Fibroblast of lung (primary cell): ENCODE results near the gene DUSP5. TPM values are rescaled to one million over a fixed set of nuclear protein-coding genes. Genes with fewer than 3 reads are reported as not detected.
A peak's percentile ranks its signal among the peaks of the same experiment; 100 is the strongest.

ENCODE experiments used
- DNase-seq, 2 donors: peaks; one replicate each; pipeline versions ENCODE4 v3.0.0 to v3.0.0-alpha.2; 2010; ENCODE audit warnings: low read depth in 2 of 2
- H2AFZ ChIP-seq: 2 replicates; pipeline ENCODE4 v1.5.1; 2012; ENCODE audit warnings: low read length, control low read depth, inconsistent platforms
- H3K27ac ChIP-seq: 2 replicates; pipeline ENCODE4 v1.5.1; 2011; ENCODE audit warnings: low read length, control low read depth; ENCODE audit not compliant: insufficient read depth
- H3K27me3 ChIP-seq: 2 replicates; pipeline ENCODE4 v1.5.1; 2011; ENCODE audit warnings: mild to moderate bottlenecking, low read length; ENCODE audit not compliant: control insufficient read depth, insufficient read depth
- H3K36me3 ChIP-seq: 2 replicates; pipeline ENCODE4 v1.5.1; 2011; ENCODE audit warnings: low read length; ENCODE audit not compliant: control insufficient read depth, insufficient read depth
- H3K4me1 ChIP-seq: 2 replicates; pipeline ENCODE4 v1.5.1; 2011; ENCODE audit warnings: low read length; ENCODE audit not compliant: control insufficient read depth, insufficient read depth; ENCODE audit errors: extremely low read depth
- H3K4me2 ChIP-seq: 2 replicates; pipeline ENCODE4 v1.5.1; 2011; ENCODE audit warnings: low read length, control low read depth; ENCODE audit not compliant: insufficient read depth; ENCODE audit errors: extremely low read depth
- H3K4me3 ChIP-seq, 4 experiments: fragments of 200-600 bp in 1 of 4; sonication (generic) in 1 of 4; replicated peaks in 1 of 4; 2 replicates each; pipeline ENCODE4 v1.5.1; 2011 to 2016; ENCODE audit warnings: low read length in 4 of 4, low read depth in 3 of 4, mild to moderate bottlenecking in 3 of 4, control low read depth in 2 of 4, inconsistent platforms in 1 of 4, mixed read lengths in 1 of 4; ENCODE audit not compliant: insufficient read depth in 1 of 4; ENCODE audit errors: control extremely low read depth in 1 of 4
- H3K79me2 ChIP-seq: 2 replicates; pipeline ENCODE4 v1.5.1; 2012; ENCODE audit warnings: mild to moderate bottlenecking, low read length, inconsistent platforms; ENCODE audit not compliant: control insufficient read depth, insufficient read depth
- H3K9ac ChIP-seq: 2 replicates; pipeline ENCODE4 v1.5.1; 2011; ENCODE audit warnings: mild to moderate bottlenecking, low read length, control low read depth; ENCODE audit not compliant: insufficient read depth
- H3K9me3 ChIP-seq: 2 replicates; pipeline ENCODE4 v1.5.1; 2012; ENCODE audit warnings: low read depth, low read length; ENCODE audit not compliant: control insufficient read depth, insufficient read depth
- H4K20me1 ChIP-seq: 2 replicates; pipeline ENCODE4 v1.5.1; 2011; ENCODE audit warnings: low read length; ENCODE audit not compliant: control insufficient read depth, insufficient read depth; ENCODE audit errors: extremely low read depth
- EZH2 ChIP-seq: IDR thresholded peaks from 2 replicates; pipeline ENCODE4 v1.5.1; 2012; ENCODE audit warnings: low read length, control low read depth, mild to moderate bottlenecking; ENCODE audit errors: missing control alignments
- polyA plus RNA-seq, 2 donors: library from polyadenylated mRNA; depleted of rRNA in 1 of 2; stranded (reverse) in 1 of 2; unstranded in 1 of 2; fragments of >200 nt; gene quantifications; 2 replicates each; pipeline ENCODE4 v1.2.1, GENCODE V29; 2011 to 2012; ENCODE audit warnings: missing spikeins in 1 of 2
- total RNA-seq: library from RNA; depleted of rRNA; stranded (reverse); fragments of >200 nt; gene quantifications from 2 replicates; pipeline ENCODE4 v1.2.1, GENCODE V29; 2014
- TF ChIP-seq, protein P1 (sequence below), 2 donors: IDR thresholded peaks in 1 of 2; conservative IDR thresholded peaks in 1 of 2; 1 replicate in 1 of 2; 2 replicates in 1 of 2; pipeline ENCODE4 v1.5.1; 2011 to 2012; ENCODE audit warnings: low read length in 2 of 2, control low read depth in 1 of 2, inconsistent platforms in 1 of 2, low read depth in 1 of 2, mild to moderate bottlenecking in 1 of 2

DUSP5 gene
- total and polyA plus RNA-seq, 2 donors (not counting 1 experiment from before 2014, with no cell fraction given), result 27.6 to 37.7 TPM

- no peak overlapping the region for H2AFZ ChIP-seq
- H3K9me3 ChIP-seq, result no peaks in the 10 kb centered on the region
- H4K20me1 ChIP-seq, result no peaks in the 10 kb centered on the region
- no peaks in the 10 kb centered on the region for H3K36me3 ChIP-seq
- H3K9ac ChIP-seq, result no peak overlapping the region
- H3K27ac ChIP-seq, result no peak overlapping the region
- no peak for DNase-seq
- TF ChIP-seq EZH2, result no peak
- TF ChIP-seq, protein P1, sequence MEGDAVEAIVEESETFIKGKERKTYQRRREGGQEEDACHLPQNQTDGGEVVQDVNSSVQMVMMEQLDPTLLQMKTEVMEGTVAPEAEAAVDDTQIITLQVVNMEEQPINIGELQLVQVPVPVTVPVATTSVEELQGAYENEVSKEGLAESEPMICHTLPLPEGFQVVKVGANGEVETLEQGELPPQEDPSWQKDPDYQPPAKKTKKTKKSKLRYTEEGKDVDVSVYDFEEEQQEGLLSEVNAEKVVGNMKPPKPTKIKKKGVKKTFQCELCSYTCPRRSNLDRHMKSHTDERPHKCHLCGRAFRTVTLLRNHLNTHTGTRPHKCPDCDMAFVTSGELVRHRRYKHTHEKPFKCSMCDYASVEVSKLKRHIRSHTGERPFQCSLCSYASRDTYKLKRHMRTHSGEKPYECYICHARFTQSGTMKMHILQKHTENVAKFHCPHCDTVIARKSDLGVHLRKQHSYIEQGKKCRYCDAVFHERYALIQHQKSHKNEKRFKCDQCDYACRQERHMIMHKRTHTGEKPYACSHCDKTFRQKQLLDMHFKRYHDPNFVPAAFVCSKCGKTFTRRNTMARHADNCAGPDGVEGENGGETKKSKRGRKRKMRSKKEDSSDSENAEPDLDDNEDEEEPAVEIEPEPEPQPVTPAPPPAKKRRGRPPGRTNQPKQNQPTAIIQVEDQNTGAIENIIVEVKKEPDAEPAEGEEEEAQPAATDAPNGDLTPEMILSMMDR (conservative IDR thresholded peaks at IDR 0.05 in 1 of 2, IDR thresholded peaks at IDR 0.05 in 1 of 2; ENCODE audit: low read depth in 1 of 2, low read length in 2 of 2), result no peak
- H3K4me1 ChIP-seq, result no peaks in the 10 kb centered on the region
- H3K4me3 ChIP-seq, result no peak overlapping the region
- H3K79me2 ChIP-seq, result no peaks in the 10 kb centered on the region
- no peaks in the 10 kb centered on the region for H3K27me3 ChIP-seq
- no peak overlapping the region for H3K4me2 ChIP-seq
Measured at GRCh38 chr10:110556296-110556695, 58.6 kb downstream of the DUSP5 start.

GRCh38 chr10:110556969-110557601, 59.4 kb downstream of the DUSP5 start:
- H3K4me2 ChIP-seq, result no peak overlapping the region
- no peaks in the 10 kb centered on the region for H4K20me1 ChIP-seq
- H3K27me3 ChIP-seq, result no peaks in the 10 kb centered on the region
- H3K9me3 ChIP-seq, result no peaks in the 10 kb centered on the region
- H3K9ac ChIP-seq, result no peak overlapping the region
- no peaks in the 10 kb centered on the region for H3K79me2 ChIP-seq
- DNase-seq, result peak; percentile 52 to 58
- H3K27ac ChIP-seq, result no peak overlapping the region
- no peak overlapping the region for H2AFZ ChIP-seq
- no peaks in the 10 kb centered on the region for H3K36me3 ChIP-seq
- no peak overlapping the region for H3K4me3 ChIP-seq
- no peaks in the 10 kb centered on the region for H3K4me1 ChIP-seq
- TF ChIP-seq, protein P1 (conservative IDR thresholded peaks at IDR 0.05 in 1 of 2, IDR thresholded peaks at IDR 0.05 in 1 of 2; ENCODE audit: low read depth in 1 of 2, low read length in 2 of 2), result peak; percentile 62 to 76
- TF ChIP-seq EZH2, result no peak

GRCh38 chr10:110558041-110558440, 60.3 kb downstream of the DUSP5 start:
- no peak for TF ChIP-seq EZH2
- TF ChIP-seq, protein P1 (conservative IDR thresholded peaks at IDR 0.05 in 1 of 2, IDR thresholded peaks at IDR 0.05 in 1 of 2; ENCODE audit: low read depth in 1 of 2, low read length in 2 of 2), result no peak

More at GRCh38 chr10:110558041-110558440, 60.3 kb downstream of the DUSP5 start:
- H3K27ac ChIP-seq, result no peak overlapping the region
- H2AFZ ChIP-seq, result no peak overlapping the region
- no peak for DNase-seq
- no peaks in the 10 kb centered on the region for H3K79me2 ChIP-seq
- no peak overlapping the region for H3K4me3 ChIP-seq
- no peaks in the 10 kb centered on the region for H3K4me1 ChIP-seq
- H3K36me3 ChIP-seq, result no peaks in the 10 kb centered on the region
- H3K4me2 ChIP-seq, result no peak overlapping the region
- H3K27me3 ChIP-seq, result no peaks in the 10 kb centered on the region
- H4K20me1 ChIP-seq, result no peaks in the 10 kb centered on the region
- H3K9me3 ChIP-seq, result no peaks in the 10 kb centered on the region
- H3K9ac ChIP-seq, result no peak overlapping the region
